Osteoblast (primary cell): ENCODE data around the gene STT3A. TPM values are rescaled to one million over a fixed set of nuclear protein-coding genes. Genes with fewer than 3 reads are reported as not detected.
A peak's percentile ranks its signal among the peaks of the same experiment; 100 is the strongest.

ENCODE experiments used
- DNase-seq: peaks from one replicate; pipeline ENCODE4 v3.0.0; 2011; ENCODE audit warnings: low spot score, mixed read lengths; ENCODE audit not compliant: insufficient read length; ENCODE audit errors: missing footprints
- H2AFZ ChIP-seq: 2 replicates; pipeline ENCODE4 v1.6.0; 2011; ENCODE audit warnings: mild to moderate bottlenecking, low read length
- H3K27ac ChIP-seq: 2 replicates; pipeline ENCODE4 v1.5.1; 2011; ENCODE audit warnings: mild to moderate bottlenecking, low read depth, low read length, moderate library complexity
- H3K27me3 ChIP-seq: 2 replicates; pipeline ENCODE4 v1.6.0; 2012; ENCODE audit warnings: mild to moderate bottlenecking, control low read depth, inconsistent platforms, low read length, moderate library complexity; ENCODE audit not compliant: insufficient read depth
- H3K36me3 ChIP-seq: 2 replicates; pipeline ENCODE4 v1.5.1; 2011; ENCODE audit warnings: mild to moderate bottlenecking, low read length, control low read depth, moderate library complexity; ENCODE audit not compliant: insufficient read depth
- H3K4me1 ChIP-seq: 2 replicates; pipeline ENCODE4 v1.5.1; 2011; ENCODE audit warnings: mild to moderate bottlenecking, low read length, control low read depth, moderate library complexity; ENCODE audit not compliant: insufficient read depth
- H3K4me2 ChIP-seq: 2 replicates; pipeline ENCODE4 v1.6.0; 2011; ENCODE audit warnings: mild to moderate bottlenecking, low read length; ENCODE audit not compliant: insufficient read depth
- H3K4me3 ChIP-seq: fragments of 200-600 bp; sonication (generic); 3 replicates; pipeline ENCODE4 v1.5.1; 2012; ENCODE audit warnings: mild to moderate bottlenecking, low read length, inconsistent platforms; ENCODE audit not compliant: insufficient read depth
- H3K79me2 ChIP-seq: 2 replicates; pipeline ENCODE4 v1.6.0; 2012; ENCODE audit warnings: mild to moderate bottlenecking, low read length, control low read depth, inconsistent platforms; ENCODE audit not compliant: insufficient read depth
- H3K9me3 ChIP-seq: 2 replicates; pipeline ENCODE4 v1.5.1; 2011; ENCODE audit warnings: low read depth, low read length, control low read depth
- H4K20me1 ChIP-seq: 2 replicates; pipeline ENCODE4 v1.6.0; 2012; ENCODE audit warnings: mild to moderate bottlenecking, low read length, control low read depth; ENCODE audit not compliant: insufficient read depth
- total RNA-seq: library from RNA; depleted of rRNA; stranded (reverse); fragments of >200 nt; gene quantifications from 2 replicates; pipeline ENCODE4 v1.2.3, GENCODE V29; 2012
- TF ChIP-seq, protein P1 (sequence below): IDR thresholded peaks from 2 replicates; pipeline ENCODE4 v1.5.1; 2011; ENCODE audit warnings: mild to moderate bottlenecking, low read depth, low read length, moderate library complexity; ENCODE audit errors: extremely low read depth

The STT3A gene
- total RNA-seq, 1 donor: 224 TPM

DNA sequence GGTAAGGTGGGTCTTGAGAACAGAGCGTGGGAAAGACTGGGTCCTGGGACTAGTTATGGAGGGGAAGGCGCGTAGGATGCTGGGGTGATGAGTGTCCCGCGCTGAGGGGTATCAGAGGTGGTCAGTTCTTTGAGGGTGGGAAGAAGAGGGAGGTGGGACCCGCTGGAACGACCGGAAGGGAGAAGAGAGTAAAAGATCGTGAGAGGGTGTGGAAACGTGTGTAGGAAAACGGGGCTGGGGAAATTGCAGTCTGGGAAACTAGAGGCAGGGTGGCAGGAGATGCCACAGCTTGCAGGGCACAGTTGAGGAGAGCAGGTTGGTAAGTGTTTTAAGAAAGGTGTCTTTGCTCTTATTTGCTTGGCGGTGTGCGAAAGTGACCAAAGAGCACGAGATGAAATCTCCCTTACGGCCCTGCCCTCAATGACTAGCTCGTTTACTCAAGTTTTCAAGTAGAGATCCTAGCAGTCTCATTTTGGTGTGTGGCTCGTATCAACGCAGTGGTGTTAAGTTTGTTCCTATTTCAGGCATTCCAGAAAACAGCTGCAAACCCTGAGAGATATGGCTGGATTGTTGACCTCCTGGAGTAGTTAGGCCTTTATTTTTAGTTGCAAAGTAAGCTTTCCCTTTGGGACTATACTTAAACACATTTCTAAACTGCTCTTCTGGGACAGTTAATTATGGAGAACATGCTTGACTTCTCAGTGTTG is 615 bp downstream of the STT3A start:
- Histone ChIP-seq H2AFZ (peak overlapping the region; percentile 79), H3K36me3 (peaks cover 6% of the 10 kb centered on the region), H3K27ac (peak overlapping the region; percentile 99), H3K4me1 (peaks cover 13% of the 10 kb centered on the region), H3K4me2 (peak overlapping the region; percentile 89), H4K20me1 (peaks cover 7% of the 10 kb centered on the region), H3K9me3 (no peaks in the 10 kb centered on the region), H3K4me3 (peak overlapping the region; percentile 87), H3K79me2 (peaks cover 61% of the 10 kb centered on the region), H3K27me3 (no peaks in the 10 kb centered on the region)
- TF ChIP-seq, protein P1, sequence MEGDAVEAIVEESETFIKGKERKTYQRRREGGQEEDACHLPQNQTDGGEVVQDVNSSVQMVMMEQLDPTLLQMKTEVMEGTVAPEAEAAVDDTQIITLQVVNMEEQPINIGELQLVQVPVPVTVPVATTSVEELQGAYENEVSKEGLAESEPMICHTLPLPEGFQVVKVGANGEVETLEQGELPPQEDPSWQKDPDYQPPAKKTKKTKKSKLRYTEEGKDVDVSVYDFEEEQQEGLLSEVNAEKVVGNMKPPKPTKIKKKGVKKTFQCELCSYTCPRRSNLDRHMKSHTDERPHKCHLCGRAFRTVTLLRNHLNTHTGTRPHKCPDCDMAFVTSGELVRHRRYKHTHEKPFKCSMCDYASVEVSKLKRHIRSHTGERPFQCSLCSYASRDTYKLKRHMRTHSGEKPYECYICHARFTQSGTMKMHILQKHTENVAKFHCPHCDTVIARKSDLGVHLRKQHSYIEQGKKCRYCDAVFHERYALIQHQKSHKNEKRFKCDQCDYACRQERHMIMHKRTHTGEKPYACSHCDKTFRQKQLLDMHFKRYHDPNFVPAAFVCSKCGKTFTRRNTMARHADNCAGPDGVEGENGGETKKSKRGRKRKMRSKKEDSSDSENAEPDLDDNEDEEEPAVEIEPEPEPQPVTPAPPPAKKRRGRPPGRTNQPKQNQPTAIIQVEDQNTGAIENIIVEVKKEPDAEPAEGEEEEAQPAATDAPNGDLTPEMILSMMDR: no peak
- DNase-seq: no peak

DNA sequence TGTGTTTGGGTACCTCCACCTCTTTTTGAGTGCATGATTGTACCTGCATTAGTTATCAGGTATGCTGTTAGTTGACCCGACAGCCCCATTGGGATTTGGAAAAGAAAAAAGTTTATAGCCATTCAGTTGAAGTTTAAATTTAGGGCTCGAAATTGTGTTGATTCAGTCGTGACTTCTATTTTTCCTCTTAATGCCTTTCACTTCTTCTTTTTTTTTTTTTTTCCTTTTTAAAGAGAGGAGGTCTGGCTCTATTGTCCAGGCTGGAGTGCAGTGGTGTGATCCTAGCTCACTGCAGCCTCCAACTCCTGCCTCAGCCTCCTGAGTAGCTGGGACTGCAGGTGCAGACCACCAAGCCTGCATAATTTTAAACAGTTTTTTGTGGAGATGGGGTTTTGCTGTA is 2.3 kb downstream of the STT3A start:
- Histone ChIP-seq H3K4me3 (no peak overlapping the region), H3K4me2 (no peak overlapping the region), H4K20me1 (peaks cover 7% of the 10 kb centered on the region), H3K27ac (no peak overlapping the region), H3K4me1 (peaks cover 13% of the 10 kb centered on the region), H3K27me3 (no peaks in the 10 kb centered on the region), H3K79me2 (peaks cover 72% of the 10 kb centered on the region), H2AFZ (no peak overlapping the region), H3K9me3 (no peaks in the 10 kb centered on the region), H3K36me3 (peaks cover 13% of the 10 kb centered on the region)
- no peak for DNase-seq
- TF ChIP-seq, protein P1: no peak

DNA sequence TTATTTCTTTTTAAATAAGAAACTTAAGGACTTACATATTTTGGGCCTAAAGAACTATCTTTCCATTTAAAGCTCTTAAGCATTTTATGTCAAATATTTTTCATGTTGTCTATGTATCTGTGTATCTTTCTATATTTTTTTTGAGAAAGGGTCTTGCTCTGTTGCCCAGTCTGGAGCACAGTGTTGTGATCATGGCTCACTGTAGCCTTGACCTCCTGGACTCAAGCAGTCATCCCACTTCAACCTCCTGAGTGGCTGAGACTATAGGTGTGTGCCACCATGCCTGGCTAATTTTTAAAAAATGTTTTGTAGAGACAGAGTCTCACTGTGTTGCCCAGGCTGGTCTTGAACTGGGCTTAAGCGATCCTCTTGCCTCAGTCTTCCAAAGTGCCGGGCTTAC is 8.0 kb downstream of the STT3A start:
- DNase-seq: no peak
- Histone ChIP-seq H3K4me2 (no peak overlapping the region), H3K4me1 (peaks cover 14% of the 10 kb centered on the region), H3K36me3 (peaks cover 64% of the 10 kb centered on the region), H3K27me3 (no peaks in the 10 kb centered on the region), H4K20me1 (peaks cover 5% of the 10 kb centered on the region), H3K27ac (no peak overlapping the region), H2AFZ (no peak overlapping the region), H3K4me3 (no peak overlapping the region), H3K9me3 (no peaks in the 10 kb centered on the region), H3K79me2 (peaks cover 53% of the 10 kb centered on the region)
- TF ChIP-seq, protein P1: no peak

DNA sequence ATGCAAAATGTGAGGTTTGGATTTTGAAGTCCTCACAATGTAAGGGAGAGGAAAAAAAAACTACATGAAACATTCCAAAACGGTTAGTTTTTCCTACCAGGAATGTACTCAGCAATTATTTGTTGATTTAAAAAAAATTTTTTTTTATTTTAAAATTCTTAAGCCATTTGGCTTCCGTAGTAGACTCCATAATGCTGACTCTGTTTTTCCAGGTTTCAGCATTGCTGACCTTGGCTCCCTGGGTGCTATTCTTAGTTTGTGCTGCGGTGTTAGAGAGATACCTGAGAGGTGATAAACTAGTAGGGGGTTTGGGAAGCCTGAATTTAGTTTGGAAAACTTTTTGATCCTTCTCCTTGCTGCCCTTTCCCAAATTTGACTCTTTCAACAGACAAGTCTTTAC is 10.6 kb downstream of the STT3A start:
- TF ChIP-seq, protein P1: no peak
- H3K4me3 ChIP-seq: no peak overlapping the region
- no peak overlapping the region for H2AFZ ChIP-seq
- peak; percentile 65 for DNase-seq
- H3K36me3 ChIP-seq: peaks cover 82% of the 10 kb centered on the region
- no peaks in the 10 kb centered on the region for H3K27me3 ChIP-seq
- peak overlapping the region; percentile 78 for H3K27ac ChIP-seq
- H3K4me1 ChIP-seq: peaks cover 14% of the 10 kb centered on the region
- peak overlapping the region; percentile 18 for H3K4me2 ChIP-seq
- peaks cover 30% of the 10 kb centered on the region for H3K79me2 ChIP-seq
- no peaks in the 10 kb centered on the region for H3K9me3 ChIP-seq
- H4K20me1 ChIP-seq: peaks cover 3% of the 10 kb centered on the region
